Measurements from ENCODE around the gene ZNF425.

DNA sequence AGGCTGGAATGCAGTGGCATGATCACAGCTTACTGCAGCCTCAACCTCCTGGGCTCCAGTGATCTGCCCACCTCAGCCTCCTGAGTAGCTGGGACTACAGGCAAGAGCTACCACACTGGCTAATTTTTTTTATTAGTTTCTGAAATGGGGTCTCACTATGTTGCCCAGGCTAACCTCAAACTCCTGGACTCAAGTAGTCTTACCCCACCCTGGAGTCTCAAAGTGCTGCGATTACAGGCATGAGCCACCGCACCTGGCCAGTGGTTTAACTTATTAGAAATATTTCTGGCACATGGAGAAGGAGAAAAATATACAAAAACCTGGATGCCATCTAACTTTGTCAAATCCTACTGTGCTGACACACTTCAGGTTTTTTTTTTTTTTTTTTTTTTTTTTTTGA, 50.8 kb downstream of the ZNF425 start:
- TF ChIP-seq, protein P1, sequence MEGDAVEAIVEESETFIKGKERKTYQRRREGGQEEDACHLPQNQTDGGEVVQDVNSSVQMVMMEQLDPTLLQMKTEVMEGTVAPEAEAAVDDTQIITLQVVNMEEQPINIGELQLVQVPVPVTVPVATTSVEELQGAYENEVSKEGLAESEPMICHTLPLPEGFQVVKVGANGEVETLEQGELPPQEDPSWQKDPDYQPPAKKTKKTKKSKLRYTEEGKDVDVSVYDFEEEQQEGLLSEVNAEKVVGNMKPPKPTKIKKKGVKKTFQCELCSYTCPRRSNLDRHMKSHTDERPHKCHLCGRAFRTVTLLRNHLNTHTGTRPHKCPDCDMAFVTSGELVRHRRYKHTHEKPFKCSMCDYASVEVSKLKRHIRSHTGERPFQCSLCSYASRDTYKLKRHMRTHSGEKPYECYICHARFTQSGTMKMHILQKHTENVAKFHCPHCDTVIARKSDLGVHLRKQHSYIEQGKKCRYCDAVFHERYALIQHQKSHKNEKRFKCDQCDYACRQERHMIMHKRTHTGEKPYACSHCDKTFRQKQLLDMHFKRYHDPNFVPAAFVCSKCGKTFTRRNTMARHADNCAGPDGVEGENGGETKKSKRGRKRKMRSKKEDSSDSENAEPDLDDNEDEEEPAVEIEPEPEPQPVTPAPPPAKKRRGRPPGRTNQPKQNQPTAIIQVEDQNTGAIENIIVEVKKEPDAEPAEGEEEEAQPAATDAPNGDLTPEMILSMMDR (conservative IDR thresholded peaks at IDR 0.05; ENCODE audit: low read length): no peak
- TF ChIP-seq EZH2phosphoT487 (IDR thresholded peaks at IDR 0.05; ENCODE audit: borderline replicate concordance, low read depth, low read length): no peak
